H9 (cell line): Measurements from ENCODE around the gene CYGB. TPM values are rescaled to one million over a fixed set of nuclear protein-coding genes. Genes with fewer than 3 reads are reported as not detected.

Source experiments
- DNase-seq: peaks from one replicate; pipeline ENCODE4 v3.0.0-alpha.2; 2017
- H2AFZ ChIP-seq: one replicate; pipeline ENCODE4 v1.6.1; 2013; ENCODE audit warnings: mild to moderate bottlenecking, low read length, control low read depth, moderate library complexity
- H2AK5ac ChIP-seq: 2 replicates; pipeline ENCODE4 v1.6.1; 2013; ENCODE audit warnings: low read length, control low read depth, mixed read lengths; ENCODE audit not compliant: insufficient read length
- H2BK120ac ChIP-seq: one replicate; pipeline ENCODE4 v1.6.1; 2013; ENCODE audit warnings: low read depth, mild to moderate bottlenecking, low read length, control low read depth, inconsistent platforms; ENCODE audit not compliant: poor library complexity, severe bottlenecking
- H2BK12ac ChIP-seq: 2 replicates; pipeline ENCODE4 v1.6.1; 2013; ENCODE audit warnings: low read length, control low read depth, mixed read lengths, low read depth; ENCODE audit not compliant: insufficient read length
- H2BK15ac ChIP-seq: 2 replicates; pipeline ENCODE4 v1.6.1; 2013; ENCODE audit warnings: low read depth, low read length, control low read depth
- H2BK20ac ChIP-seq: one replicate; pipeline ENCODE4 v1.6.1; 2013; ENCODE audit warnings: low read depth, mild to moderate bottlenecking, low read length, control low read depth, inconsistent platforms; ENCODE audit not compliant: poor library complexity, severe bottlenecking
- H2BK5ac ChIP-seq: 2 replicates; pipeline ENCODE4 v1.6.1; 2013; ENCODE audit warnings: low read length, control low read depth, mixed read lengths; ENCODE audit not compliant: insufficient read length
- H3K14ac ChIP-seq: 2 replicates; pipeline ENCODE4 v1.6.1; 2013; ENCODE audit warnings: low read length, control low read depth; ENCODE audit not compliant: insufficient read depth
- H3K18ac ChIP-seq: 2 replicates; pipeline ENCODE4 v1.6.1; 2013; ENCODE audit warnings: low read depth, mild to moderate bottlenecking, mixed read lengths, low read length, control low read depth; ENCODE audit not compliant: insufficient read length
- H3K23ac ChIP-seq: 2 replicates; pipeline ENCODE4 v1.6.1; 2013; ENCODE audit warnings: low read length, control low read depth, mixed read lengths, low read depth; ENCODE audit not compliant: insufficient read length
- H3K23me2 ChIP-seq: 2 replicates; pipeline ENCODE4 v1.6.1; 2013; ENCODE audit warnings: low read depth, mild to moderate bottlenecking, mixed read lengths, low read length, control low read depth; ENCODE audit not compliant: insufficient read length, poor library complexity, severe bottlenecking
- H3K27ac ChIP-seq: 2 replicates; pipeline ENCODE4 v1.5.1; 2013; ENCODE audit warnings: low read length, control low read depth, mixed read lengths, low read depth; ENCODE audit not compliant: insufficient read length
- H3K27me3 ChIP-seq: 2 replicates; pipeline ENCODE4 v1.6.1; 2013; ENCODE audit warnings: low read length, control low read depth, inconsistent platforms; ENCODE audit not compliant: insufficient read depth
- H3K4ac ChIP-seq: 2 replicates; pipeline ENCODE4 v1.6.1; 2013; ENCODE audit warnings: low read depth, mild to moderate bottlenecking, control low read depth, inconsistent platforms, low read length, moderate library complexity
- H3K4me1 ChIP-seq: 2 replicates; pipeline ENCODE4 v1.6.1; 2013; ENCODE audit warnings: low read length, control low read depth, inconsistent platforms; ENCODE audit not compliant: insufficient read depth
- H3K4me2 ChIP-seq: 2 replicates; pipeline ENCODE4 v1.6.1; 2013; ENCODE audit warnings: low read length, control low read depth, mixed read lengths; ENCODE audit not compliant: insufficient read length, insufficient read depth
- H3K56ac ChIP-seq: 2 replicates; pipeline ENCODE4 v1.6.1; 2013; ENCODE audit warnings: low read depth, mild to moderate bottlenecking, mixed read lengths, low read length, control low read depth; ENCODE audit not compliant: insufficient read length
- H3K79me1 ChIP-seq: 2 replicates; pipeline ENCODE4 v1.6.1; 2013; ENCODE audit warnings: low read depth, mild to moderate bottlenecking, moderate library complexity, low read length, control low read depth, inconsistent platforms; ENCODE audit not compliant: insufficient read depth, poor library complexity, severe bottlenecking
- H3K79me2 ChIP-seq: 2 replicates; pipeline ENCODE4 v1.6.1; 2013; ENCODE audit warnings: low read length, control low read depth, inconsistent platforms; ENCODE audit not compliant: insufficient read depth
- H3K9ac ChIP-seq: 2 replicates; pipeline ENCODE4 v1.6.1; 2013; ENCODE audit warnings: low read length, control low read depth, mixed read lengths; ENCODE audit not compliant: insufficient read length; ENCODE audit errors: extremely low read depth
- H3K9me3 ChIP-seq: one replicate; pipeline ENCODE4 v1.6.1; 2013; ENCODE audit warnings: low read depth, low read length, inconsistent platforms; ENCODE audit not compliant: control insufficient read depth
- H3T11ph ChIP-seq: one replicate; pipeline ENCODE4 v1.6.1; 2013; ENCODE audit warnings: mild to moderate bottlenecking, low read length, control low read depth, inconsistent platforms
- H4K20me1 ChIP-seq: one replicate; pipeline ENCODE4 v1.6.1; 2013; ENCODE audit not compliant: control insufficient read depth, insufficient read length, insufficient read depth
- H4K5ac ChIP-seq: 2 replicates; pipeline ENCODE4 v1.6.1; 2013; ENCODE audit warnings: low read depth, mild to moderate bottlenecking, mixed read lengths, low read length, control low read depth; ENCODE audit not compliant: insufficient read length
- H4K8ac ChIP-seq: replicated peaks from 2 replicates; pipeline ENCODE4 v1.6.1; 2013; ENCODE audit warnings: low read length, control low read depth, mixed read lengths, low read depth; ENCODE audit not compliant: insufficient read length
- H4K91ac ChIP-seq: 2 replicates; pipeline ENCODE4 v1.6.1; 2013; ENCODE audit warnings: low read depth, mild to moderate bottlenecking, moderate library complexity, mixed read lengths, low read length, control low read depth; ENCODE audit not compliant: insufficient read length
- H3K27ac Mint-ChIP-seq, 3 experiments: 2 replicates in 2 of 3; 3 replicates in 1 of 3; pipeline ENCODE4 v1.8.0; 2020 to 2021; ENCODE audit warnings: mixed read lengths in 3 of 3, mild to moderate bottlenecking in 1 of 3, moderate library complexity in 1 of 3
- H3K27me3 Mint-ChIP-seq: 2 replicates; pipeline ENCODE4 v1.8.0; 2021; ENCODE audit warnings: low read depth, mild to moderate bottlenecking, moderate library complexity, mixed read lengths
- H3K36me3 Mint-ChIP-seq, 3 experiments: 2 replicates in 2 of 3; 3 replicates in 1 of 3; pipeline ENCODE4 v1.8.0; 2020 to 2021; ENCODE audit warnings: low read depth in 3 of 3, mixed read lengths in 3 of 3; ENCODE audit not compliant: insufficient read depth in 1 of 3
- H3K4me1 Mint-ChIP-seq, 2 experiments: 2 replicates each; pipeline ENCODE4 v1.8.0; 2020; ENCODE audit warnings: mixed read lengths in 2 of 2
- H3K4me3 Mint-ChIP-seq, 2 experiments: 2 replicates in 1 of 2; 3 replicates in 1 of 2; pipeline ENCODE4 v1.8.0; 2020 to 2021; ENCODE audit warnings: mild to moderate bottlenecking in 2 of 2, mixed read lengths in 2 of 2, moderate library complexity in 1 of 2
- H3K9me3 Mint-ChIP-seq, 2 experiments: 2 replicates in 1 of 2; 3 replicates in 1 of 2; pipeline ENCODE4 v1.8.0; 2020; ENCODE audit warnings: mild to moderate bottlenecking in 2 of 2, mixed read lengths in 2 of 2, moderate library complexity in 1 of 2
- WGBS: extraction: QIAGEN DNeasy Blood & Tissue Kit; methylation state at CpG from one replicate; pipeline ENCODE4 v1.1.7; 2013; ENCODE audit warnings: missing lambda C conversion rate, low lambda C conversion rate, mixed read lengths; ENCODE audit not compliant: insufficient read length; ENCODE audit errors: extremely low coverage; 5-methylcytosine and 5-hydroxymethylcytosine counted together
- total RNA-seq: library from RNA; stranded (reverse); gene quantifications from 2 replicates; pipeline ENCODE4 v1.2.1, GENCODE V29; 2021
- TF ChIP-seq, protein P1 (sequence below): fragments of 200-600 bp; sonication (generic); conservative IDR thresholded peaks from 3 replicates; pipeline ENCODE4 v1.8.0; 2021; ENCODE audit warnings: antibody characterized with exemption, mild to moderate bottlenecking

Gene CYGB
- total RNA-seq, 1 experiment from 2014 or later, result 2.4 TPM

DNA sequence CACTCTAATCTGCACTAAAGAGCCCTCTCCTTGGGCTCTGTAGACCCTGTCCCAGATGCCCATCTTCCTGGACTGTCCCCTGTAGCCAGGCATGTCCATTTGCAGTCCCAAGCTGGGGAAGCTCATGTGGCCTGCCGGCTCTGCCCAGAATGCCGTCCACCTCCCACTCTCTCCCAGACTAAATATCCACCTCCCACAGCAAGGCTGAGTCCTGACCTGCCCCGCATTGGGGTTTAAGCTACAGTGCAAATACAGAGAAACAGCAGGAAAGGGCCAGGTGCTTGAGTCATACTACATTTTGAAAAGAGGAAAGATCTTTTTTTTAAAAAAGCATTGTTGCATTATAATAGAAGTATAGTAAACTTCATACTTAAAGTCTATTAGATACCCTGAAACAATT lies 45.2 kb upstream of the CYGB start:
- no peak overlapping the region for H3K18ac ChIP-seq
- H2AFZ ChIP-seq, result no peak overlapping the region
- no peak overlapping the region for H3K4ac ChIP-seq
- no peak overlapping the region for H2AK5ac ChIP-seq
- H2BK120ac ChIP-seq, result no peak overlapping the region
- H3K27me3 ChIP-seq, result peaks cover 32% of the 10 kb centered on the region; the same call in 1 of the 2 replicates
- no peak overlapping the region for H2BK5ac ChIP-seq
- no peak overlapping the region for H3K27ac ChIP-seq
- no peaks in the 10 kb centered on the region for H3K9me3 ChIP-seq
- Mint-ChIP-seq H3K27me3 (peaks cover 68% of the 10 kb centered on the region), H3K27ac (no peak overlapping the region), H3K4me1 (peaks cover 23 to 35% of the 10 kb centered on the region in 2 experiments), H3K36me3 (no peaks in the 10 kb centered on the region; a peak in 1 of 7 replicates), H3K4me3 (no peak overlapping the region), H3K9me3 (peaks cover 2 to 11% of the 10 kb centered on the region in 2 experiments; a peak in 3 of 5 replicates)
- H3K9ac ChIP-seq, result no peak overlapping the region
- no peak overlapping the region for H2BK12ac ChIP-seq
- no peak overlapping the region for H4K5ac ChIP-seq
- no peak overlapping the region for H2BK15ac ChIP-seq
- no peaks in the 10 kb centered on the region for H3K79me2 ChIP-seq
- H2BK20ac ChIP-seq, result no peak overlapping the region
- TF ChIP-seq, protein P1, sequence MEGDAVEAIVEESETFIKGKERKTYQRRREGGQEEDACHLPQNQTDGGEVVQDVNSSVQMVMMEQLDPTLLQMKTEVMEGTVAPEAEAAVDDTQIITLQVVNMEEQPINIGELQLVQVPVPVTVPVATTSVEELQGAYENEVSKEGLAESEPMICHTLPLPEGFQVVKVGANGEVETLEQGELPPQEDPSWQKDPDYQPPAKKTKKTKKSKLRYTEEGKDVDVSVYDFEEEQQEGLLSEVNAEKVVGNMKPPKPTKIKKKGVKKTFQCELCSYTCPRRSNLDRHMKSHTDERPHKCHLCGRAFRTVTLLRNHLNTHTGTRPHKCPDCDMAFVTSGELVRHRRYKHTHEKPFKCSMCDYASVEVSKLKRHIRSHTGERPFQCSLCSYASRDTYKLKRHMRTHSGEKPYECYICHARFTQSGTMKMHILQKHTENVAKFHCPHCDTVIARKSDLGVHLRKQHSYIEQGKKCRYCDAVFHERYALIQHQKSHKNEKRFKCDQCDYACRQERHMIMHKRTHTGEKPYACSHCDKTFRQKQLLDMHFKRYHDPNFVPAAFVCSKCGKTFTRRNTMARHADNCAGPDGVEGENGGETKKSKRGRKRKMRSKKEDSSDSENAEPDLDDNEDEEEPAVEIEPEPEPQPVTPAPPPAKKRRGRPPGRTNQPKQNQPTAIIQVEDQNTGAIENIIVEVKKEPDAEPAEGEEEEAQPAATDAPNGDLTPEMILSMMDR, result no peak
- H3K23me2 ChIP-seq, result peaks cover 11% of the 10 kb centered on the region
- no peak overlapping the region for H3K14ac ChIP-seq
- no peaks in the 10 kb centered on the region for H3K4me1 ChIP-seq
- whole genome bisulfite sequencing, result no CpG with 5 or more reads among the region's 3 CpGs
- H3K79me1 ChIP-seq, result no peaks in the 10 kb centered on the region
- H4K91ac ChIP-seq, result no peak overlapping the region
- H4K8ac ChIP-seq, result no peak overlapping the region
- no peak overlapping the region for H3K4me2 ChIP-seq
- DNase-seq, result no peak
- peaks cover 2% of the 10 kb centered on the region for H4K20me1 ChIP-seq
- no peak overlapping the region for H3K23ac ChIP-seq
- no peak overlapping the region for H3K56ac ChIP-seq
- H3T11ph ChIP-seq, result no peak overlapping the region
